Middle frontal gyrus (tissue), 1 donor: Measurements from ENCODE around the gene PRR36.
"Not testable (repeated sequence)": the region's sequence is repeated elsewhere in the genome, so short reads cannot be mapped to it uniquely, and the experiment has no call there.

Source experiments
- DNase-seq: peaks from one replicate; pipeline ENCODE4 v3.0.0-alpha.2; 2015; ENCODE audit warnings: low spot score; ENCODE audit errors: extremely low spot score

PRR36 gene

GRCh38 chr19:7899751-7900378, 25.7 kb upstream of the PRR36 start:
- DNase-seq = no peak

- DNase-seq = no peak
Measured at GRCh38 chr19:7898967-7899366, 24.8 kb upstream of the PRR36 start.

- DNase-seq = no peak
Measured at GRCh38 chr19:7897292-7897691, 23.1 kb upstream of the PRR36 start.

GRCh38 chr19:7895565-7895964, 21.4 kb upstream of the PRR36 start:
- no peak for DNase-seq

- no peak for DNase-seq
Measured at GRCh38 chr19:7894612-7895309, 20.6 kb upstream of the PRR36 start.

- DNase-seq = not testable (repeated sequence)
Measured at GRCh38 chr19:7893362-7894101, 19.3 kb upstream of the PRR36 start.

GRCh38 chr19:7888826-7889217, 14.6 kb upstream of the PRR36 start:
- DNase-seq = no peak

- no peak for DNase-seq
Measured at GRCh38 chr19:7888145-7888825, 14.1 kb upstream of the PRR36 start, which contains the start of gene LRRC8E. LRRC8E (plus strand) TSS chr19:7888510; CDS start chr19:7895604, 7,094 bp downstream.

GRCh38 chr19:7887408-7888144, 13.4 kb upstream of the PRR36 start:
- no peak for DNase-seq

- DNase-seq = no peak
Measured at GRCh38 chr19:7885818-7886217, 11.6 kb upstream of the PRR36 start.

GRCh38 chr19:7883796-7884570, 9.8 kb upstream of the PRR36 start:
- DNase-seq = no peak

GRCh38 chr19:7883105-7883504, 8.9 kb upstream of the PRR36 start:
- DNase-seq = no peak

GRCh38 chr19:7881910-7882309, 7.7 kb upstream of the PRR36 start:
- DNase-seq = no peak

- DNase-seq = no peak
Measured at GRCh38 chr19:7879836-7880235, 5.6 kb upstream of the PRR36 start.

GRCh38 chr19:7879111-7879807, 5.1 kb upstream of the PRR36 start:
- no peak for DNase-seq

- no peak for DNase-seq
Measured at GRCh38 chr19:7877249-7877836, 3.2 kb upstream of the PRR36 start.

GRCh38 chr19:7874897-7875273, 695 bp upstream of the PRR36 start:
- DNase-seq = no peak

GRCh38 chr19:7873304-7874075, 700 bp downstream of the PRR36 start:
- DNase-seq = no peak
